H1 (cell line): Measurements from ENCODE around the gene ZBTB8B. TPM values are rescaled to one million over a fixed set of nuclear protein-coding genes. Genes with fewer than 3 reads are reported as not detected.

Experiments used
- CTCF ChIA-PET: fragments of 300-600 bp; sonication (Branson Sonifier 250); formaldehyde crosslinking; loops from one replicate; lab custom pipeline; 2021; ENCODE audit not compliant: partially characterized antibody; lab: Charles Lee
- POLR2A ChIA-PET: fragments of 300-600 bp; sonication (Branson Sonifier 250); formaldehyde crosslinking; loops from one replicate; lab custom pipeline; 2021; ENCODE audit warnings: inconsistent platforms; ENCODE audit not compliant: partially characterized antibody; lab: Charles Lee
- DNase-seq, 2 experiments: peaks; one replicate each; pipeline versions ENCODE4 v3.0.0 to v3.0.0-alpha.2; 2010 to 2022; ENCODE audit warnings: low spot score in 2 of 2, low read depth in 1 of 2, mixed read lengths in 1 of 2
- FAIRE-seq: peaks from 2 replicates; lab custom pipeline; 2011; peaks lifted over from hg19 to GRCh38; lab: Jason Lieb, UNC
- H2AFZ ChIP-seq: 2 replicates; pipeline ENCODE4 v1.8.1; 2012; ENCODE audit warnings: low read length, inconsistent platforms
- H2AK5ac ChIP-seq: 2 replicates; pipeline ENCODE4 v1.6.1; 2013; ENCODE audit warnings: low read depth, low read length
- H2BK120ac ChIP-seq: replicated peaks from 2 replicates; pipeline ENCODE3; 2013; ENCODE audit warnings: low read depth, low read length, inconsistent platforms
- H2BK12ac ChIP-seq: 2 replicates; pipeline ENCODE4 v1.6.1; 2013; ENCODE audit warnings: low read depth, low read length
- H2BK15ac ChIP-seq: 2 replicates; pipeline ENCODE4 v1.6.1; 2013; ENCODE audit warnings: low read length
- H2BK20ac ChIP-seq: 2 replicates; pipeline ENCODE4 v1.6.1; 2013; ENCODE audit warnings: low read length
- H2BK5ac ChIP-seq: 2 replicates; pipeline ENCODE4 v1.6.1; 2013; ENCODE audit warnings: low read depth, low read length
- H3K14ac ChIP-seq: 2 replicates; pipeline ENCODE4 v1.6.1; 2013; ENCODE audit warnings: inconsistent platforms; ENCODE audit not compliant: insufficient read length
- H3K18ac ChIP-seq: 2 replicates; pipeline ENCODE4 v1.6.1; 2013; ENCODE audit warnings: low read length; ENCODE audit errors: extremely low read depth
- H3K23ac ChIP-seq: 2 replicates; pipeline ENCODE4 v1.6.1; 2013; ENCODE audit warnings: inconsistent platforms; ENCODE audit not compliant: insufficient read length
- H3K23me2 ChIP-seq: 2 replicates; pipeline ENCODE4 v1.6.1; 2013; ENCODE audit warnings: low read depth, low read length
- H3K27ac ChIP-seq: 2 replicates; pipeline ENCODE4 v1.6.1; 2011; ENCODE audit warnings: low read depth, low read length, inconsistent platforms
- H3K27me3 ChIP-seq, 4 experiments: replicated peaks in 1 of 4; 1 replicate in 1 of 4; 2 replicates in 3 of 4; pipeline versions ENCODE4 v1.6.1 to v1.8.1; 2011 to 2013; ENCODE audit warnings: low read length in 3 of 4, mild to moderate bottlenecking in 3 of 4, inconsistent platforms in 2 of 4, mixed read lengths in 2 of 4, moderate library complexity in 1 of 4; ENCODE audit not compliant: control insufficient read depth in 3 of 4, insufficient read depth in 3 of 4; ENCODE audit errors: extremely low read depth in 1 of 4
- H3K36me3 ChIP-seq, 4 experiments: 2 replicates each; pipeline versions ENCODE4 v1.6.1 to v1.8.1; 2011 to 2013; ENCODE audit warnings: mild to moderate bottlenecking in 4 of 4, low read length in 3 of 4, moderate library complexity in 2 of 4, control low read depth in 1 of 4, inconsistent platforms in 1 of 4; ENCODE audit not compliant: insufficient read depth in 4 of 4, control insufficient read depth in 2 of 4
- H3K4ac ChIP-seq: replicated peaks from 2 replicates; pipeline ENCODE3; 2013; ENCODE audit warnings: low read length, low read depth, mixed read lengths, inconsistent platforms; ENCODE audit not compliant: insufficient read length
- H3K4me1 ChIP-seq, 4 experiments: replicated peaks in 1 of 4; 1 replicate in 1 of 4; 2 replicates in 3 of 4; pipeline versions ENCODE4 v1.6.1 to v1.8.1; 2011 to 2013; ENCODE audit warnings: low read length in 3 of 4, inconsistent platforms in 2 of 4, mixed read lengths in 1 of 4; ENCODE audit not compliant: insufficient read depth in 4 of 4, control insufficient read depth in 3 of 4
- H3K4me2 ChIP-seq, 2 experiments: 2 replicates each; pipeline versions ENCODE4 v1.6.1 to v1.8.1; 2011 to 2013; ENCODE audit warnings: low read depth in 2 of 2, low read length in 2 of 2, control low read depth in 1 of 2, inconsistent platforms in 1 of 2, mild to moderate bottlenecking in 1 of 2; ENCODE audit not compliant: insufficient read depth in 1 of 2
- H3K4me3 ChIP-seq, 4 experiments: fragments of 200-600, 300-600 bp in 1 of 4; sonication (generic), shearing (Covaris generic), sonication (Bioruptor Twin) in 1 of 4; 2 replicates each; pipeline versions ENCODE4 v1.5.1 to v1.8.1; 2011 to 2016; ENCODE audit warnings: low read length in 4 of 4, low read depth in 3 of 4, control low read depth in 2 of 4, inconsistent platforms in 2 of 4, mild to moderate bottlenecking in 2 of 4, mixed read lengths in 1 of 4, moderate library complexity in 1 of 4; ENCODE audit not compliant: insufficient read depth in 2 of 4; ENCODE audit errors: extremely low read depth in 1 of 4
- H3K56ac ChIP-seq: replicated peaks from 2 replicates; pipeline ENCODE3; 2013; ENCODE audit warnings: low read depth, mild to moderate bottlenecking, mixed read lengths, low read length, inconsistent platforms; ENCODE audit not compliant: insufficient read length
- H3K79me1 ChIP-seq: 2 replicates; pipeline ENCODE4 v1.6.1; 2013; ENCODE audit warnings: low read depth, low read length, control low read depth
- H3K79me2 ChIP-seq, 2 experiments: 2 replicates each; pipeline versions ENCODE4 v1.6.1 to v1.8.1; 2012 to 2013; ENCODE audit warnings: low read length in 2 of 2, mild to moderate bottlenecking in 2 of 2, inconsistent platforms in 1 of 2; ENCODE audit not compliant: insufficient read depth in 2 of 2, control insufficient read depth in 1 of 2
- H3K9ac ChIP-seq, 4 experiments: replicated peaks in 1 of 4; 1 replicate in 1 of 4; 2 replicates in 3 of 4; pipeline versions ENCODE4 v1.6.1 to v1.8.1; 2011 to 2013; ENCODE audit warnings: low read depth in 3 of 4, low read length in 3 of 4, control low read depth in 2 of 4, mild to moderate bottlenecking in 2 of 4, moderate library complexity in 2 of 4, inconsistent platforms in 1 of 4; ENCODE audit errors: extremely low read depth in 1 of 4
- H3K9me3 ChIP-seq, 2 experiments: 2 replicates each; pipeline versions ENCODE4 v1.6.1 to v1.8.1; 2012 to 2013; ENCODE audit warnings: mild to moderate bottlenecking in 2 of 2, moderate library complexity in 2 of 2, control low read depth in 1 of 2, inconsistent platforms in 1 of 2, low read depth in 1 of 2, low read length in 1 of 2, mixed read lengths in 1 of 2; ENCODE audit not compliant: insufficient read depth in 2 of 2
- H4K20me1 ChIP-seq, 2 experiments: replicated peaks in 1 of 2; 2 replicates each; pipeline versions ENCODE3 to v1.8.1; 2011 to 2013; ENCODE audit warnings: inconsistent platforms in 2 of 2, low read length in 2 of 2, mild to moderate bottlenecking in 1 of 2; ENCODE audit not compliant: insufficient read depth in 2 of 2, control insufficient read depth in 1 of 2
- H4K5ac ChIP-seq: 2 replicates; pipeline ENCODE4 v1.6.1; 2013; ENCODE audit warnings: low read length, low read depth, mixed read lengths, inconsistent platforms; ENCODE audit not compliant: insufficient read length
- H4K8ac ChIP-seq: 2 replicates; pipeline ENCODE4 v1.8.0; 2013; ENCODE audit warnings: mild to moderate bottlenecking, moderate library complexity, low read length, inconsistent platforms; ENCODE audit not compliant: insufficient read depth; ENCODE audit errors: extremely low read depth
- H4K91ac ChIP-seq: replicated peaks from 2 replicates; pipeline ENCODE3; 2013; ENCODE audit warnings: low read length, mixed read lengths, inconsistent platforms; ENCODE audit not compliant: insufficient read length
- CHD1 ChIP-seq: IDR thresholded peaks from 2 replicates; pipeline ENCODE4 v1.6.1; 2012; ENCODE audit warnings: low read depth, low read length, improper control_type of control experiment
- CTCF ChIP-seq, 3 experiments: IDR thresholded peaks; 1 replicate in 2 of 3; 2 replicates in 1 of 3; pipeline versions ENCODE4 v1.5.1 to v1.6.1; 2011; ENCODE audit warnings: low read length in 3 of 3, mild to moderate bottlenecking in 3 of 3, inconsistent platforms in 2 of 3, low read depth in 1 of 3, moderate library complexity in 1 of 3; ENCODE audit not compliant: insufficient read depth in 1 of 3; ENCODE audit errors: control extremely low read depth in 1 of 3
- EGR1 ChIP-seq: IDR thresholded peaks from 2 replicates; pipeline ENCODE4 v1.6.1; 2011; ENCODE audit warnings: low read depth, low read length, borderline replicate concordance
- JUND ChIP-seq: IDR thresholded peaks from 2 replicates; pipeline ENCODE4 v1.6.1; 2011; ENCODE audit warnings: mild to moderate bottlenecking, improper control_type of control experiment, low read length
- KDM1A ChIP-seq: fragments of 200-600, 300-600 bp; sonication (generic); IDR thresholded peaks from 2 replicates; pipeline ENCODE4 v1.7.1; 2016; ENCODE audit warnings: mild to moderate bottlenecking, low read length, borderline replicate concordance
- RFX5 ChIP-seq: IDR thresholded peaks from 2 replicates; pipeline ENCODE4 v1.6.1; 2011; ENCODE audit warnings: low read depth, low read length, improper control_type of control experiment, borderline replicate concordance
- SP1 ChIP-seq: IDR thresholded peaks from 2 replicates; pipeline ENCODE4 v1.6.1; 2011; ENCODE audit warnings: low read depth, low read length
- TAF7 ChIP-seq: optimal IDR thresholded peaks from 2 replicates; pipeline ENCODE3; 2011; ENCODE audit warnings: low read depth, mild to moderate bottlenecking, inconsistent platforms, low read length, moderate library complexity, borderline replicate concordance
- TEAD4 ChIP-seq: IDR thresholded peaks from 2 replicates; pipeline ENCODE4 v1.6.1; 2012; ENCODE audit warnings: low read depth, low read length, inconsistent platforms, mixed read lengths
- WGBS, 2 experiments: shearing (Covaris generic) in 1 of 2; methylation state at CpG; one replicate each; pipeline versions ENCODE4 v1.1.6 to v1.1.7; 2013 to 2015; ENCODE audit warnings: low lambda C conversion rate in 2 of 2, mixed read lengths in 2 of 2, inconsistent platforms in 1 of 2, low coverage in 1 of 2, missing lambda C conversion rate in 1 of 2; ENCODE audit not compliant: insufficient replicate concordance in 2 of 2, insufficient coverage in 1 of 2, insufficient read length in 1 of 2; ENCODE audit errors: extremely low coverage in 1 of 2, missing lambda C conversion rate in 1 of 2; 5-methylcytosine and 5-hydroxymethylcytosine counted together
- polyA plus RNA-seq, 7 experiments: library from polyadenylated mRNA; depleted of rRNA in 3 of 7; stranded (reverse) in 5 of 7; unstranded in 2 of 7; fragments of >200 nt in 5 of 7; fragments of 200-250 nt in 2 of 7; gene quantifications; 1 replicate in 5 of 7; 2 replicates in 1 of 7; 4 replicates in 1 of 7; pipeline versions ENCODE4 v1.2.1 to v1.2.3, GENCODE V29; 2011 to 2013; ENCODE audit warnings: missing spikeins in 2 of 7, mixed read lengths in 2 of 7
- total RNA-seq: library from RNA; stranded (reverse); fragmentation: NEBNext Ultra II Directional; extraction: Animal tissue kit (Norgen Biotek cat#: 25700); gene quantifications from 2 replicates; pipeline ENCODE4 v1.2.1, GENCODE V29; 2021

Gene ZBTB8B
- total and polyA plus RNA-seq, 2 of the 8 experiments (the other 6 are each of a cell fraction or from before 2014, with no cell fraction given): 1.3 to 3.7 TPM

- no peak overlapping the region for H2AFZ ChIP-seq
- 15% methylated on average over 11 of the region's 13 CpGs; no CpG with 5 or more reads in 1 of the 2 experiments for WGBS, 2 experiments
- H4K5ac ChIP-seq: peak overlapping the region; percentile 44
- POLR2A ChIA-PET: interaction anchor here (0.7 to 1.9 kb wide), 4 partner anchors 21 to 203 kb away, joined by 3 to 5 read pairs (median 4); partner anchors contain the start of genes BSDC1 and RBBP4
- H3K4me1 ChIP-seq: peaks cover 0 to 11% (median 5%) of the 10 kb centered on the region in 4 experiments; a peak in 4 of 7 replicates
- H2BK20ac ChIP-seq: no peak overlapping the region
- no peak overlapping the region for H2BK15ac ChIP-seq
- H4K91ac ChIP-seq: no peak overlapping the region
- H3K9me3 ChIP-seq: peaks cover 19 to 27% of the 10 kb centered on the region in 2 experiments
- H3K23me2 ChIP-seq: no peaks in the 10 kb centered on the region
- H4K8ac ChIP-seq: no peak overlapping the region
- peak overlapping the region in 3 of 4 experiments; percentile 17 to 51 (median 19); a peak in 4 of 8 replicates for H3K4me3 ChIP-seq
- H2BK12ac ChIP-seq: no peak overlapping the region
- no peak overlapping the region for H2BK120ac ChIP-seq
- peak overlapping the region; percentile 24 to 52; a peak in 3 of 4 replicates for H3K4me2 ChIP-seq
- no peaks in the 10 kb centered on the region for H3K27me3 ChIP-seq
- H3K56ac ChIP-seq: no peak overlapping the region
- peak; percentile 27 to 81 for DNase-seq
- H3K36me3 ChIP-seq: peaks cover 0 to 6% (median 0%) of the 10 kb centered on the region in 4 experiments; a peak in 2 of 8 replicates
- H3K4ac ChIP-seq: no peak overlapping the region
- H4K20me1 ChIP-seq: no peaks in the 10 kb centered on the region
- no peak overlapping the region; the same call in 1 of the 2 replicates for H3K27ac ChIP-seq
- H3K79me1 ChIP-seq: no peaks in the 10 kb centered on the region
- H3K23ac ChIP-seq: no peak overlapping the region
- FAIRE-seq: no peak
- no peak overlapping the region for H3K9ac ChIP-seq
- no peaks in the 10 kb centered on the region for H3K79me2 ChIP-seq
- no peak overlapping the region for H3K14ac ChIP-seq
- CTCF ChIA-PET: interaction anchor here (1.0 to 2.5 kb wide), 8 partner anchors 12 to 272 kb away, joined by 3 to 11 read pairs (median 4); partner anchors contain the start of gene ZBTB8B
- no peak overlapping the region for H2AK5ac ChIP-seq
- peak overlapping the region; percentile 71 for H3K18ac ChIP-seq
- H2BK5ac ChIP-seq: no peak overlapping the region
- TF ChIP-seq CTCF (IDR thresholded peaks at IDR 0.05; ENCODE audit: control extremely low read depth in 1 of 3, insufficient read depth in 1 of 3, low read depth in 1 of 3, low read length in 3 of 3) (no peak), EGR1 (0 out of 2 replicates have a peak, but pooled peaks have one; percentile 6), RFX5 (no peak), JUND (peak; percentile 84), KDM1A (peak; percentile 32; the same call in 1 of the 2 replicates), CHD1 (peak; percentile 72; the same call in 1 of the 2 replicates), SP1 (0 out of 2 replicates have a peak, but pooled peaks have one; percentile 40), TEAD4 (peak; percentile 68), TAF7 (no peak)
Measured at GRCh38 chr1:32447469-32448185, 17.2 kb upstream of the ZBTB8B start.
